Measurements from ENCODE around the gene LRMDA. TPM values are rescaled to one million over a fixed set of nuclear protein-coding genes. Genes with fewer than 3 reads are reported as not detected.

LRMDA gene
- polyA plus RNA-seq, 2 of the 4 experiments (the other 2 are of a cell fraction) = 4.6 to 5.2 TPM

- no peak for TF ChIP-seq ATOH8 (CRISPR knock-in tag; IDR thresholded peaks at IDR 0.05; ENCODE audit: low read depth)
- no peak for TF ChIP-seq PBX3 (IDR thresholded peaks at IDR 0.05)
Observed at GRCh38 chr10:76184647-76185046, 753.2 kb downstream of the LRMDA start (continued).

GRCh38 chr10:76185471-76186301 is 754.3 kb downstream of the LRMDA start:
- WGBS (ENCODE audit: missing lambda C conversion rate) = 65% methylated on average over 10 of the region's 10 CpGs
- TF ChIP-seq JUN (IDR thresholded peaks at IDR 0.05) (no peak), HMGXB4 (CRISPR knock-in tag; IDR thresholded peaks at IDR 0.05; ENCODE audit: borderline replicate concordance) (no peak)
- Histone ChIP-seq H3K4me1 (no peaks in the 10 kb centered on the region), H3K4me3 (no peak overlapping the region), H3K27ac (no peak overlapping the region), H3K9me3 (no peaks in the 10 kb centered on the region), H3K4me2 (no peak overlapping the region)
- no peak for ATAC-seq
- no peak for DNase-seq (ENCODE audit: low read depth in 1 of 2, low spot score in 1 of 2)
- no peak for FAIRE-seq
- POLR2A ChIA-PET = no interaction called here
- CTCF ChIA-PET = no interaction called here

- Histone ChIP-seq H3K4me2 (no peak overlapping the region), H3K9me3 (no peaks in the 10 kb centered on the region), H3K4me3 (no peak overlapping the region), H3K27ac (no peak overlapping the region), H3K4me1 (no peaks in the 10 kb centered on the region)
- ChIA-PET CTCF (no interaction called here), POLR2A (no interaction called here)
- ATAC-seq (no peak), DNase-seq (ENCODE audit: low read depth in 1 of 2, low spot score in 1 of 2) (no peak), FAIRE-seq (no peak)
- TF ChIP-seq FOSB (CRISPR knock-in tag; IDR thresholded peaks at IDR 0.05) (no peak), RARB (CRISPR knock-in tag; IDR thresholded peaks at IDR 0.05) (no peak), NR3C1 (IDR thresholded peaks at IDR 0.05) (no peak), HMGXB4 (CRISPR knock-in tag; IDR thresholded peaks at IDR 0.05; ENCODE audit: borderline replicate concordance) (no peak), CBX8 (IDR thresholded peaks at IDR 0.05) (no peak), SREBF2 (IDR thresholded peaks at IDR 0.05) (no peak), ZFP36 (IDR thresholded peaks at IDR 0.05; ENCODE audit: borderline replicate concordance, partially characterized antibody) (no peak), HOXB13 (CRISPR knock-in tag; IDR thresholded peaks at IDR 0.05; ENCODE audit: low read depth) (no peak), KDM5A (IDR thresholded peaks at IDR 0.05) (no peak), ZC3H11A (IDR thresholded peaks at IDR 0.05) (no peak), RAD21 (conservative IDR thresholded peaks at IDR 0.05 in 1 of 2, IDR thresholded peaks at IDR 0.05 in 1 of 2) (no peak), RFX5 (IDR thresholded peaks at IDR 0.05) (no peak), TFCP2L1 (CRISPR knock-in tag; IDR thresholded peaks at IDR 0.05) (no peak), NPAS2 (CRISPR knock-in tag; IDR thresholded peaks at IDR 0.05; ENCODE audit: borderline replicate concordance) (no peak), REST (IDR thresholded peaks at IDR 0.05) (no peak), SMC3 (IDR thresholded peaks at IDR 0.05) (no peak), NFE2L2 (conservative IDR thresholded peaks at IDR 0.05; ENCODE audit: low read length) (no peak), CHD4 (IDR thresholded peaks at IDR 0.05; ENCODE audit: borderline replicate concordance) (no peak), ELK1 (IDR thresholded peaks at IDR 0.05; ENCODE audit: low read depth, low read length) (no peak)
- WGBS (ENCODE audit: missing lambda C conversion rate) = 65% methylated on average over 3 of the region's 3 CpGs
Observed at GRCh38 chr10:76188216-76188615, 756.8 kb downstream of the LRMDA start.

Data from A549 (cell line).